Uterus (tissue), 2 donors: Measurements from ENCODE around the gene PLPPR3.

Experiments used
- CTCF ChIP-seq, 4 experiments: fragments of 200-600 bp in 2 of 4; fragments of 450-650 bp in 2 of 4; sonication (generic) in 2 of 4; IDR thresholded peaks; one replicate each; pipeline ENCODE4 v1.5.1; 2016 to 2019; ENCODE audit warnings: antibody characterized with exemption in 4 of 4, mild to moderate bottlenecking in 2 of 4, moderate library complexity in 1 of 4
- POLR2A ChIP-seq, 2 donors: fragments of 450-650 bp; IDR thresholded peaks; one replicate each; pipeline ENCODE4 v1.6.1; 2016; ENCODE audit warnings: antibody characterized with exemption in 2 of 2, mild to moderate bottlenecking in 1 of 2, moderate library complexity in 1 of 2

GRCh38 chr19:835210-835810, 13.6 kb upstream of the PLPPR3 start:
- TF ChIP-seq CTCF (IDR thresholded peaks at IDR 0.05) = no peak
- no peak for TF ChIP-seq POLR2A (IDR thresholded peaks at IDR 0.05)
